CD4-positive, alpha-beta T cell treated with Interferon alpha-2 for 1 hour (primary cell): ENCODE data around the gene HOXC5.

Experiments used
- DNase-seq, 2 donors: peaks; one replicate each; pipeline ENCODE4 v3.0.0-alpha.2; 2020 to 2022

The HOXC5 gene

DNA sequence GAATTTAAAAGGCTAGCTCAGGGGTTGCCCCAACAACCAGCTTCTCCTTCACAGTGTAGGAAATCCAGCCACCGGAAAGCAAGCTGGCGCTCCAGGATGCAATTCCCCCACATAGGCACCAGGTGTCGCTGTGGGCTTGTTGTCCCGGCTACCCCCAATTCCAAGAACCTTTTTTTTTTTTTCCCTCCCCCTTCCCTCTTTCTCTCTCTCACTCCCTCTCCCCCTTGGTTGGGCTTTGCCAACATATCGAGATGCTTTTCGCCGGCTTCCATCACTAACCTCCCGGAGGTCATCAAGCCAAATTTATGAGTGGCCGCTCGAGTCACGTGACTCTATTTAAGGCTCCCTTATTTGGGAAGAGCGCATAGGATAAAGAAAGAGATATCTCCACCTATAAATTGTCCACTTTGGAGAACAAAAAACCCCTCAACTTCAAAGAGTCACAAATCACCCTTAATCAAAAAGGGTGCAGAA is at the start of gene HOXC5:
Gene HOXC5 (plus strand): TSS at position 424 of the 474 bp plus-strand sequence. CDS start 73 bp downstream, outside the sequence.
- peak; percentile 62 to 71 for DNase-seq

DNA sequence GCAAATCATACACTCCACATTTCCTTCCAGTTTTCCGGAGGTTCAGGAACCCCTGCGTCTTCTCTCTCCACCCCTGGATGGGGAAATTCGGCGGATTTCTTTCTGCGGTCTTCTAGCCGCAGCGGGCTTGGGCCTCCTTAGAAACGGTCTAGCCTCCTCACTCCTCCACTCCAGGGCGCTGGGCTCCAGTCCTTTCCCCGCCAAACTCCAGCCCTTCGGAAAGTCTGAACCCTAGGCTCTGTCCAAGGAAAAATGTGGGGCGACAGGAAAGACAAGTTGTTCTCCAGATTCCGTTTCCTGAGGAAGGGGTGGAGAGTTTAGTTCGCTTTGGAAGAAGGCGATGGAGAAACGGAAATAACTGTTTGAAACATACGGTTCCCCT is 49.3 kb upstream of the HOXC5 start:
- no peak for DNase-seq

DNA sequence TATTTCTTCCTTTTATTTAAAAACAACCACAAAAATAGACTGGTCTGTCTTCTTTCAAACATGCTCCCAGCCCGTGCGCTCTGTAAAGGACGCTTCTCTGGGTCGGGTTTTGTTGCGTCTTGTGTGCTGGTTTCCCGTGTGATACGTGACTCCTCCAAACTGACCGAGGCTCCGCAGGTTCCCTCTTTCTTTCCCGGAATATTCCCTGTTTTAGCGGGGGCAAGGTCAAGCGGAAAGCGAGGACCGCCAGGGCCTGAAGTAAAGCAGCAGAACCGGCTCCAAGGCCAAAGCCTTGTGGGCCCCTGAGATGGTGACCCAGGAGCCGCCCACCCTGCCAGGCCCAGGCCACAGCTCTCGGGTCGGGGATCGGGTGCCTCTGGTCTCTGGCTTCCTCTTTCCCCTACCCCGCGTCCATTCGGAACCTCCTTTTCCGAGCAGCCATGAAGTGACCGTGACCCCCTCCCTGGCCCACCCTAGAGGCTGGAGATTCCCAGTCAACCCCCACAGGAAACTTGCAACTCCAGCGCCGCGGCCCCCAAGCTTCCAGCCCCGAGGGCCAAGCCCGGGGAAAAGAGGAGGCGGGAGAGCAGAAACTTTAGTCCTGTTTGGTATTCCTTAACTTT is 48.8 kb upstream of the HOXC5 start:
- DNase-seq: no peak

DNA sequence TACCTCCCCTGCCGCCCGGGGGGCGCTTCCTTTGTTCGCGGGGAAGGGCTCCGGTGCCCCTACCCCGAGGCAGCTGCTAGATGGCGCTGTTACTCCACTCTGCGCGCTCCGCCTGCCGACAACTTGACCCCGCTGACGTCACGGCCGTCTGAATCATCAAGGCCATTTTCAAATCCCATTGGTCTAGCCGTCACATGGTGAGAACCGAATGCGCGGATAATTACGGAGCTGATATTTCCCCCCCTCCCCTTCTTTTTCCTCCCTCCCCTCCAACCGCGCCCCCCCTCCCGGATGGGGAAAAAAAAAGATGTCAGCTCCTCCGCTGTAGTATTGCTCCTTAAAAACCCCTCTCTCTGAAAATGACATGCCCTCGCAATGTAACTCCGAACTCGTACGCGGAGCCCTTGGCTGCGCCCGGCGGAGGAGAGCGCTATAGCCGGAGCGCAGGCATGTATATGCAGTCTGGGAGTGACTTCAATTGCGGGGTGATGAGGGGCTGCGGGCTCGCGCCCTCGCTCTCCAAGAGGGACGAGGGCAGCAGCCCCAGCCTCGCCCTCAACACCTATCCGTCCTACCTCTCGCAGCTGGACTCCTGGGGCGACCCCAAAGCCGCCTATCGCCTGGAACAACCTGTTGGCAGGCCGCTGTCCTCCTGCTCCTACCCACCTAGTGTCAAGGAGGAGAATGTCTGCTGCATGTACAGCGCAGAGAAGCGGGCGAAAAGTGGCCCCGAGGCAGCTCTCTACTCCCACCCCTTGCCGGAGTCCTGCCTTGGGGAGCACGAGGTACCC is 47.8 kb upstream of the HOXC5 start, which contains the start of gene HOXC10:
Gene HOXC10 (plus strand): TSS at position 246 of the 791 bp plus-strand sequence. CDS start 114 bp downstream, at position 360.
- DNase-seq: peak; percentile 77

DNA sequence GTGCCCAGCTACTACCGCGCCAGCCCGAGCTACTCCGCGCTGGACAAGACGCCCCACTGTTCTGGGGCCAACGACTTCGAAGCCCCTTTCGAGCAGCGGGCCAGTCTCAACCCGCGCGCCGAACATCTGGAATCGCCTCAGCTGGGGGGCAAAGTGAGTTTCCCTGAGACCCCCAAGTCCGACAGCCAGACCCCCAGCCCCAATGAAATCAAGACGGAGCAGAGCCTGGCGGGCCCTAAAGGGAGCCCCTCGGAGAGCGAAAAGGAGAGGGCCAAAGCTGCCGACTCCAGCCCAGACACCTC is 47.2 kb upstream of the HOXC5 start:
- DNase-seq: no peak

DNA sequence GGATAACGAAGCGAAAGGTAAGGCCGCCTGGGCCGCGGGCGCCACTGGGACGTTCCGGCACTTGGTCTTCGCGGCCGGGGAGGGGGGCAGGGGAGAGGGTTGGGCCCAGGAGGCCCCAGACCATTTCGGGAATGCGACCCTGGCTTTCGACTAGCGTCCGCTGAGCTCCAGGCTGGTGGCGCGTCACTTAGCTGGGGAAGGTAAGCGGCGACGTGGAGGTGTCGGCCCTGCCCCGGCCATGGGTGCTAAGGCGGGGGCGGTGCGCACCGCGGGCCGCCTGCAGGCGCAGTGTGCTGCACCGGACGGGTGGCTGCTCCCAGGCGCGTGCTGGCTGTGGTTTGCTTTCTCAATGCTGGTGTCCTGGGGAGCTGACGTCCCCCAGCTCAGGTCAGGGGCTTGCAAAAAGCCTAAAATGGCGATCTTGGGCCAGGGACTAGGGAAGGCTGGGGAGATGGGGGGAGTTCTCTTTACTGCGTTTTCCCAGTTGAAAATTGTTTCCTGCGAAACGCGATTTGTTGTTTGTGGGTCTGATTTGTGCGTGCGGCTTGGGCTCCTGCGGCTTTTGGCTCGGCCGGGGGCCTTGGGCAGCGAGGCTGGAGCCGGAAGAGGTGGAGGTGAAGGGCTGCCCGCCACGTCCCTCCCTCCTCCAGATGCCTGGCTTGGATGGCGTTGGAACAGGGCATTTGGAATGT is 46.7 kb upstream of the HOXC5 start:
- DNase-seq: no peak

DNA sequence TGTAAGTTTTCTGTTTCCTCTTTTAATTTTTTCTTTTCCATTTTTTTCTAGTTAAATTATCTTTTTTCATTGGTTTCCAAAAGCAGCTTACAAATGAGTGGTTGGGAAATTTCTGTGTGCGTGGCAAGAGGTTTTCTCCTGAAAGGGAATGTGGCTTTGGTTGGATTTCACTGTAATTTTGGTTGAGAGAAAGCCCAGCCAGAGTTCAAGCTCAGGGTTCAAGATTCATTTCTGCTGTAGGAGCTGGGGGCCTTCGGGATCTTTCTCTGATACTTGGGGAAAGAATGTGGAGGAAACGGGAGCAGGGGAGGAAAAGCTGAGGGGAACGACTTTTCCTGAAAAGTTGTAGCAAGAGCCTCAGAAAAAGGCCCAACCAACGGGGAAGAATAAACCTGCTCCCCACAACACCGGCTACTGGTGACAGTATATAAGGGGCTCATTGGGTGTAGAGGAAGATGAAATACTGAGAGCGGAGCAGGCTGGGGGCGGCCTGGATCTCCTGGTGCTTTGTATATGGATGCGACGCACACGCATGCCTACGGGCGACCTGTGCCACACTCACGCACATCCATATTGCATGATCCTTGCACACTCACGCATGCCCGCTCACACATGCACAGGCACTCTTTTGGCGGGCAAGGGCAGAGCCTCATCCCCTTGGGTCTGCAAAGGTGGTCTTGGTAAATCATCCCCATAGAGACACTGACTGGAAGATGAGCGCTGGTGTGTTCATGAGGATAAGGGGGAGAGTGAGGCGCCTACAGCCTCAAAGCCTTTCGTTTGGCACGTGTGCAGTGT is 46.0 kb upstream of the HOXC5 start:
- no peak for DNase-seq

DNA sequence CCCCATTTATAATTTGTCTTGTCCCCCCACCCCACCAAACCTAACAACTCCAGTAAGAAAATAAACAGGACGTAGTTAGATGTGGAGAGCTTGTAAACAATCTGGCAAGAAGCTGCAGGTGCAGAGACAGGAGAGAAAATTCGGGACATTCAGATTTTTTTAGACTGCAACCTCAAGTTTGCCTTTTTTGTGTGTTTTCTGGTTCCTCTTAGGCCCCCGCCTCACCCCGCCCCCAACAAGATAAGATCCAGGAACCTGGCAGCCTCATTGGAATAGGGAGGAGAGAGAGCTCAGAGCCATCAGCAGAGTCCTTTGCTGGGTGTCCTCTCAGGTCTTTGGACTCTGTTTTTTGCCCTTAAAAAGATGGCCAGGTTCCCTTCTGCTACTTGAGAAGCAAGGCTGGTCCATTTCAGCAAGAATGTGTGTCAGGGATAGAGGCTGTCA is 45.0 kb upstream of the HOXC5 start:
- no peak for DNase-seq

DNA sequence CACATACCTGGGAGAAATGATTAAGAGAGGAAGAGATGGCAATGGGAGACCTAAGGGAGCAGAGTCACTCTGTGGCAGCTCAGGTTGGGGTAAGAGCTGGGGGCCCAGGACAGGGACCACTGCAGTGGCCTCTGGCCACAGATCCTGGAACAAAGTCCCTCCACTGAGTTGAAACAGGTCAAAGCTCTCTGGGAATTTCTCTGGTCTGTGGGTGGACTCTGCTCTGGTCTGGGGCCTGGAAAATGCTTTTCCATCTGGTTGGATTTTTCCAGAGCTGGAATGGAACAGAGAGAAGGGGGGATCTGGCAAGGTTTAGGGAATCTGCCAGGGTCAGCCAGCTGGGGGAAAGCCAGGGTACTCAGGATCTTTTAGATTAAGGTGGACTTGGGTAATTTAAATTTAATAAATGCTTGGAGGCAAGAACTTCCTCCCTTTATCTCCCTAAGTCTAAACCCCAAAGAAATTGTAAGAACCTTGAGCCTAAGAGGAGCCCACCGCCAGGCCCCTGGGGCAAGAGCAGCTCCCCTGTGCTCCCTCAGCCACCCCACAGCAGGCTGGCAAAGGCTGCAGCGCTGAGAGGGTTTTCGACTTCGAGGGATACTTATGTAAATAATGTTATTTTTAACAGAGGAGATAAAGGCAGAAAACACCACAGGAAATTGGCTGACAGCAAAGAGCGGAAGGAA is 44.2 kb upstream of the HOXC5 start:
- DNase-seq: no peak

DNA sequence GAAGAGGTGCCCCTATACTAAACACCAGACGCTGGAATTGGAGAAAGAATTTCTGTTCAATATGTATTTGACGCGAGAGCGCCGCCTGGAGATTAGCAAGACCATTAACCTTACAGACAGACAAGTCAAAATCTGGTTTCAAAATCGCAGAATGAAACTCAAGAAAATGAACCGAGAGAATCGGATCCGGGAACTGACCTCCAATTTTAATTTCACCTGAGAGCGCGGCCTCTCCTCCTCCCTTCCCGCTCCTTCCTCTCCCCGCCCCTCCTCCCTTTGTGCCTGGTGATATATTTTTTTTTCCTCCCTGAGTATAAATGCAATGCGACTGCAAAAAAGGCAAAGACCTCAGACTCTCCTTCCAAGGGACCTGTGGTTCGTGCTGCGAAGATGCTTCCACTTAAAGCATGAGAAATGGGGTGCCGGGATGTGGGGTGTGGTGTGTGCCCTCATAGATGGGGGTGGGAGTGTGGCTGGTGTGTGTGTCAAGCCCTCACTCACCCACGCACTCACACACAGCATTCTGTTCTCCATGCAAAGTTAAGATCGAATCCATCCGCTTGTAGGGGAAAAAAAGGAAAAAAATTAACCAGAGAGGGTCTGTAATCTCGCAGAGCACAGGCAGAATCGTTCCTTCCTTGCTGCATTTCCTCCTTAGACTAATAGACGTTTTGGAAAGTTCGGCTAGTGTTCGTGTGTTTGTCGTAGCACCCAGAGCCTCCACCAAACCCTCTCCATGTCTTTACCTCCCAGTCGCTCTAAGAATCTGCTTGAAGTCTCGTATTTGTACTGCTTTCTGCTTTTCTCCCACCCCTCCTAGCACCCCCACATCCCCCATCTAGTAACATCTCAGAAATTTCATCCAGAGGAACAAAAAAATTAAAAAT is 43.4 kb upstream of the HOXC5 start:
- DNase-seq: peak; percentile 23 to 45

DNA sequence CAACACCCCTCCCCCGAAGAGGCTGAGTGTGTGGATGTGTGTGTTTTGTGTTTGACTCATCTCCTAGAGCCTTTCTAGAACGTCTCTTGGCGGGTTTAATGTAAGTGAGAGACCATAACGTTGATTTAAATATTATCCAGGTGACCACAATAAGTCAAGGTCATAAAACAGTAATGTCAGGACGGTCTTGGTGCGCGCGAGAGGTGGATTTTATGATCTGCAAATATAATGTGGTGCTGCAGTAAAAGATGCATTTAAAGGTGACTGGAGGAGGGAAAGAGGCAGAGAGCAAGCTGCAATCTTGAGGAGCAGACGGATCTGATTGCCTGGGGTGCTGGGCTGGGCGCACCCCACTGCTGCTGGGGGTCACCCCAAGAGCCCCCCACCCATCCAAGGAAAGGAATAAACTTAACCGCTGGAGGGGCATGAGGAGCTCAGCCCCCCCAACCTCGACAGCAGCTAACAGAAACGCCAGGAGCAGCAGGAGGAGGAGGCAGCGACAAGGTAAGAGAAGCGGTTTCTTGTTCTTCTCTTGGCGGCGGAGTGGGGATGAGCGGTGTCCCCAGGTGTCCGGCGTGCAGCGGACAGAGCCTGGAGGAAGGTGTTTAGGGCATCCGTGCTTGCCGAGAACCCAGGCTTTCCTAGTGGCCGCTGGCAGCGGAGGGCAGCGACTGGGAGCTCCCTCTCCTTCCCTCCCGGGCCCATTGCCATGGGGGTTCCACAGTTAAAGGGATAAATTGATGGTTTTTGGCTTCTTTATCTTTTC is 42.4 kb upstream of the HOXC5 start:
- no peak for DNase-seq

DNA sequence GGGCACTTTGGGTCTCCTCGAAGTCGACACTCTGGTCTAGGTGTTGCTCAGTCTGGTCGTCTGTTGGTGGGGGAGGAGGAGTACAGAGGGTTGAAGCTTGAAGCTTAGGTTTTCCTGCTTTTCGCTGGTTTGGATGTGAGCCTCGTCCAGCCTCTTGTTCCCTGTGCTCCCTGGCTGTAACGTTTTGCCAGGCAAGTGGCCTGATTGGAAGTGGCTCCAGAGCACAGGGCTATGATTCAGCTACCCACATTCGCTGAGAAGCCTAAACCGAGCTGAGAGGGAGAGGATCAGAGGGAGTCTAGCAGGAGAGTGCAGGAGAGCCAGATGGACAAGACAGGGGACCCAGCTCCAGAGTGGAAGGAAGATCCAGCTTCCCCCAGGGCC is 41.8 kb upstream of the HOXC5 start:
- DNase-seq: no peak

DNA sequence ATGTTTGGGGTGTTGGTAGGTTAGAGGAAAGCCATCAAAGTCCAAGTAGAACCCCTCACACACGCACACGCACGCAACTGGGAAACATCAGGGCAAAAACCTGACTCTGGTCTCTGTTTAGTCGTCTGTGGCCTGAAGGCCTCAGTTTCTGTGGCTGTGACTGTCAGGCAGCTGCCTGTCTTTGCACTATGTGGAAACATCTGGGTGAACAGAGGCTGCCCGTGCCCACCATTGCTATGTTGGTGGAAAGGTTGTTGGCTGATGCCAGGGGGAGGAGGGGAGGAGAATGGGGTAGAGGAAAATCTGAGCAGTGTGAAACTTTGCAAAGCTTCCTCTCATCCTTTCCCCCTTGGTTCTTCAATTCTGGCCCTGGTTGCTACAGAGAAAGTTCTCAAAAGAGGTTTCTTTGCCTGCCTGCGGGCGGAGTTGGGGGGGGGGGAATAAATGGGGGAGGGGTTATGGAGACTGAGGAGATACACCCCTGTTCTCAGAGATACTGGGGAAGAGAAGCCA is 40.4 kb upstream of the HOXC5 start:
- DNase-seq: no peak

DNA sequence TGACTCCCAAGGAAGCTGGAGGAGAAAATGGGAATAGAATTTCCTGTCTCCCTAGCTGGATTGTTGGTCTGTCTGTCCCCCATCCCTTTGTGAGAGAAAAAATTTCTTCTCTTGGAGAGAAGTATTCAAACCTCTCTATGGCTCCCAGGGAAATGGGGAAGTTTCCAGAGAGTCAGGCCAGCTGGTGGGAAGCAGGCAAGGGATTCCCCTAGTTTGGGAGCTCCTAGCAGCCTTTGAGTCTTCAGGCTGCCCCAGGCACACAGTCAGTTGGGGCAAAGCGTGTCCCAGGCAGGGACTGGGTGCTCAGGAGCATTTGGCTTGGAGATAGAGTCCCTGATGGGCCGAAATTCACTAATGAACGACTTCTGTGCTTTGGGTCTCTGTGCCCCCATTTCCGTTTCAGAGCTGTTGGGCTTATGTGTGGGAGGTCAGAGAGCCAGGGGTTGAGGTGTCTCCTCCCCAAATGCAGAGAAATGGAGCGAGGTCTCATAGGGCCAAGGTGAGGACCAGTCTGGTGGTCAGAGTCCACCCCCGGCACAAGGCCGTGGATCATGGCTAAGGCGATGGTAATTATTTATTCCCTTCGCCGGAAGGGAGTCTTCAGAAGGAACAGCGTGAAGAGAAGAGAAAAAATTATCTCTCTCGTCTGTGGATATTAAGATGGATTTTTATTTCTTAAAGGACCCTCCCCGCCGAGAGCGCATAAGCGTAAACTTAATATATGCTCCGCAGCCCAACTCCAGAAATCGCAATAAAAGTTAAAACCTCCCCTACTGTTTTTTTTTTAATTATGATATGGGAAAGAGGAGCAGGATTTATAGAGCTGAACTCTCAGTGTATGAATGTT is 39.5 kb upstream of the HOXC5 start:
- DNase-seq: no peak

DNA sequence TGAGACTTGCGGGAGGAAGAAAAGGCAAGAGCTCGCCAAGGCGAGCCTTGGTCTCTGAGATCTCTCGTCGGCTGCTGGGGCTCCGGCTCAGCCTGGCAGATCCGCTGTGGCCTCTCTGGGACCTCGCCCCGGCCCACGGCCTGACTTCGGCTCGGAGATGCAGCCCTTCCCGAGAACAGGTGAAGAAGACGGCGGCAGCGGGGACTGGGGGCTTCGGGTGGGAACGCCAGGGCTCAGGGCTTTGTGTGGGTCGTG is 38.9 kb upstream of the HOXC5 start:
- DNase-seq: no peak

DNA sequence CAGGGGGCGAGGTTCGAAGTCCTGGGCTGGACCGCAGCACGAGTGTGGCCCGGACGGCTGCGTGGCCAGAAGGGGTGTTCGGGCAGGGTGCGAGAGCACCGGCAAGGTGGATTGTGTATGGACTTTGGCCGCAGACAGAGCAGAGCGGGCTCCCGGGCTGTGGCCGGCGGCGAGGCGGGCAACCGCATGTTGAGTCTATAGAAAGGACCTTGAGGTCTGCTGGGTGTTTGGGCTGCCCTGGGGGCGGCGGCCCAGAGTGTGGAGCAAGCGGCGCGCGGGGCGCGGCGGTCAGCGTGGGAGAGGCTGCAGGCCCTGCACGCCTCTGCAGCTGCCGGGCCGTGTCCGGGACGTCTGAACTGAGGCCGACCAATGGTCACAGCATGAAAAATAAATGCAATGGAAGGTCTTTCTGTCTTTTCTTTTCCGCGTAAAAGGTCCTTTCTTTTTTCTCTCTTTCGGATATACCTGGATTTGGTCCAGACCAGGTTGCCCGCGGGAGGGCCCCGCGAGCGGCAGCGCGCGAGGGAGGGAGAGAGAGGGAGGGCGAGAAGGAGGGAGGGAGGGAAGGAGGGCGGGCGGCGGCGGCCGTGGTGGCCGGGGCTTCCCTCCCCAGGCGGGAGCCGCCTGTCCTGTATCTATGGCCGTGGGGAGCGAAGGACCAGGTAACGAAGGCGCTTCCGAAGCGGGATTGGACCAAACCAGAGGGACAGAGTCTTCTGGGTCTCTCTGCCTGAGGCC is 38.4 kb upstream of the HOXC5 start:
- no peak for DNase-seq

DNA sequence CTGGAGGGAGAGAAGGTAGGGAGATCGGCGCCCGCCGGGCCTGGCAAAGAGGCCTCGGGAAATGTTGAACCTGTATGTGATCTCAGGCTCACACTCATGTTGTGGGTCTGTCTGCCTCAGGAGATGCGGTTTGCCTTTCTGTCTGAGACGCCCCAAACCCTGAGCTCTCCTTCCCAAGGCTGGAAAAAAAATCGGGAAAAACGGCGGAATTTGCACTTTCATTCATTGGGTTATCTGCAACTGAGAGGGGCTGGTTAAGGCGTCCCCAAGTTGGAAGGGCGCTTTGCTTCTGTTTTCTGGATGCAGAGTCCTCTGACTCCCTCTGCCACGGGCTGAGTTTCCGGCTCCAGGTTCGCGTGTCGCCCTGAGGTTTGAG is 37.9 kb upstream of the HOXC5 start:
- DNase-seq: no peak

DNA sequence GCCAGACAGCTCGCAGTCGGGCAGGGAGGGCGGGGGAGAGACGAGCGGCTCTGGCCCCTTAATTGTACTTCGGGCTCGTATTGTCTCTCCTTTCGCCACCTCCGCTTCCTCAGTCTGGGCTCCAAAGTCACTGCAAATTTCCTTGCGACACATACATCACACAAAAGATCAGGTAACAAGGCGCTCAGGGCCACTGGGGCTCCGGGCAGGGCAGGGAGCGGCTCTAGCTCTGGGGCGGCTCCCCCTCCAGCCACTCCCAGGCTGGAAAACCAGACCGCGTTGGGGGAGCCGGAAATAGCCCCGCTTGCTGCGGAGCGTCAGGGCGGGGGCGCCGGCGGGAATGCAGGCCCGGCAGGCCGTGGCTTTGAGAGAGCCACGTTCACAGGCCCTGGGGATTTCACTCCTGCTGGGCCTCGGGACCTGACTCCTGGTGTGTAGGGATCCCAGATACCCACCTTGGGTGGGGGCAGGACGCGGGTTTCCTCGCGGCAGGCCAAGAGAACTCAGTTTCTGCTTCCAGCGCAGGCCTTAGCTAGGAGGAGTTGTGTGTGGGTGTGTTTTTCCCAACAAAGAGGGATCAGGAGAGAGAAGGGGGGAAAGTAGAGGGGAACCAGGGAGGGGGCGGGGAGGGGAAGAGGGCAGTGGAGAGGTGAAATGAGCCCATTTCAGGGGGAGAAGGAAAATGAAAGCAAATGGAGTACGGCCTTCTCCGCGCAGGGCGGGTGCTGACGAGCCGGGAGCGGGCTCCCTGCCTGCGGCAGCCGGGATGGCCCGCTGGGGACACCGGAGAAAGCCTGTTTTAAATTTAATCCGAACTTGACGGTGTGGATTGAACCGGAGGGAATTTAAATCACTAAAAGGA is 37.2 kb upstream of the HOXC5 start:
- no peak for DNase-seq
